GM12875 (cell line): ENCODE data around the gene UNC79.

ENCODE experiments used
- H3K4me3 ChIP-seq: one replicate; pipeline ENCODE4 v1.5.1; 2011; ENCODE audit warnings: low read depth, low read length, control low read depth
- CTCF ChIP-seq: IDR thresholded peaks from 2 replicates; pipeline ENCODE4 v1.5.1; 2011; ENCODE audit warnings: low read depth, mild to moderate bottlenecking, control low read depth, inconsistent platforms, low read length, moderate library complexity, borderline replicate concordance; ENCODE audit not compliant: insufficient read depth

Gene UNC79

GRCh38 chr14:93535537-93535936, 104.8 kb downstream of the UNC79 start:
- H3K4me3 ChIP-seq = no peak overlapping the region
- TF ChIP-seq CTCF = no peak

- peak; percentile 44; the same call in 1 of the 2 replicates for TF ChIP-seq CTCF
These were observed 106.2 kb downstream of the UNC79 start for GRCh38 chr14:93536945-93537344.

GRCh38 chr14:93537951-93538350, 107.2 kb downstream of the UNC79 start:
- H3K4me3 ChIP-seq = no peak overlapping the region
- no peak for TF ChIP-seq CTCF

More at GRCh38 chr14:93536945-93537344, 106.2 kb downstream of the UNC79 start:
- no peak overlapping the region for H3K4me3 ChIP-seq

GRCh38 chr14:93538413-93538812, 107.7 kb downstream of the UNC79 start:
- no peak overlapping the region for H3K4me3 ChIP-seq

GRCh38 chr14:93540235-93540634, 109.5 kb downstream of the UNC79 start:
- no peak for TF ChIP-seq CTCF
- H3K4me3 ChIP-seq = no peak overlapping the region

More at GRCh38 chr14:93538413-93538812, 107.7 kb downstream of the UNC79 start:
- no peak for TF ChIP-seq CTCF

GRCh38 chr14:93543766-93544165, 113.0 kb downstream of the UNC79 start:
- no peak for TF ChIP-seq CTCF
- no peak overlapping the region for H3K4me3 ChIP-seq

- H3K4me3 ChIP-seq = no peak overlapping the region
These were observed 113.5 kb downstream of the UNC79 start for GRCh38 chr14:93544212-93544611.

More at GRCh38 chr14:93544212-93544611, 113.5 kb downstream of the UNC79 start:
- TF ChIP-seq CTCF = no peak
